ENCODE data around the gene SMNDC1.

The SMNDC1 gene

DNA sequence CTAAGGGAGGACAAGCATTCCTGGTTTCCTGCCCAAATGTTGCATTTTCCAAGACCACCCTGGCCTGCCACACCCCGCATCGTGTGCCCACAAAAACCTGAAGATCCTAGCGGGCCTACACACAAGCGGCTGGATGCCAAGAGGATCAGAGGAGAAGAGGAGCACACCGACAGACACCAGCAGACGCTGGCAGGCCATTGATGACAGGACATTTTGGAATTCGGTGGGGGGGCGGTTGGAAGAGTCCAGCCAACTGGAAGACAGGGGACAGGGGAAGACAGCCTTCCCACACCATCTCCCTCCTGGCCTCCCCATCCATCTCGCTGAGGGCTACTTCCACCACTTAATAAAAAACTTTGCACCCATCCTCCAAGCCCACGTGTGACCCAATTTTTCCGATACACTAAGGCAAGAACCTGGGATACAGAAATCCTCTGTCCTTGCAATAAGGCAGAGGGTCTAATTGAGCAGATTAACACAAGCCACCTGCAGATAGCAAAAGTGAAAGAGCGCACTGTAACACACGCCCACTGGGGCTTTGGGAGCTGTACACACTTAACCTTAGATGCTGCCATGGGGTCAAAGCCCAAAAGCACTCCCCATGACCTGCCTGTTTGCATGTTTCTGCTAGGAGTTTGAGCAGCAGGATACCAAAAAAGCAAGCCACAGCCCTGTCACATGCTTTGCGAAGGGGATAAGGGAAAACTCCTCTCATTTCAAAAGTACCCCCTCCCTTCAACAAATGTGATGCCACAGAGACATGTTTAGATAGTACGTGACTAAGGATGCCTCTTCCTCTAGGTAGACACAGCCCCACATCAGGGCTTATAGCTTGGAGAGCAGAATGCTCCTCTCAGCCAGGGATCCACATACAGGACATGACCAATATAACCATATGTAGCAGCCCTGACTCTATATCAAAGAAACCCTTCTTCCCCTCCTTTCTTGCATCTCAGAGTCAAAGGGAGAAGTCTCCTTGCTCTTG is 13.4 kb upstream of the SMNDC1 start:
- H3K4me3 ChIP-seq (ENCODE audit: low read length): no peak overlapping the region
- TF ChIP-seq ZNF274 (IDR thresholded peaks at IDR 0.05; ENCODE audit: low read depth, low read length): no peak

GRCh38 chr10:110313674-110314073 is 9.0 kb upstream of the SMNDC1 start:
- no peak for TF ChIP-seq ZNF274 (IDR thresholded peaks at IDR 0.05; ENCODE audit: low read depth, low read length)
- H3K4me3 ChIP-seq (ENCODE audit: low read length): no peak overlapping the region

GRCh38 chr10:110312206-110312605 is 7.5 kb upstream of the SMNDC1 start:
- no peak for TF ChIP-seq ZNF274 (IDR thresholded peaks at IDR 0.05; ENCODE audit: low read depth, low read length)

GRCh38 chr10:110311357-110311949 is 6.7 kb upstream of the SMNDC1 start:
- no peak for TF ChIP-seq ZNF274 (IDR thresholded peaks at IDR 0.05; ENCODE audit: low read depth, low read length)
- no peak overlapping the region for H3K4me3 ChIP-seq (ENCODE audit: low read length)

More at GRCh38 chr10:110312206-110312605, 7.5 kb upstream of the SMNDC1 start:
- H3K4me3 ChIP-seq (ENCODE audit: low read length): no peak overlapping the region

DNA sequence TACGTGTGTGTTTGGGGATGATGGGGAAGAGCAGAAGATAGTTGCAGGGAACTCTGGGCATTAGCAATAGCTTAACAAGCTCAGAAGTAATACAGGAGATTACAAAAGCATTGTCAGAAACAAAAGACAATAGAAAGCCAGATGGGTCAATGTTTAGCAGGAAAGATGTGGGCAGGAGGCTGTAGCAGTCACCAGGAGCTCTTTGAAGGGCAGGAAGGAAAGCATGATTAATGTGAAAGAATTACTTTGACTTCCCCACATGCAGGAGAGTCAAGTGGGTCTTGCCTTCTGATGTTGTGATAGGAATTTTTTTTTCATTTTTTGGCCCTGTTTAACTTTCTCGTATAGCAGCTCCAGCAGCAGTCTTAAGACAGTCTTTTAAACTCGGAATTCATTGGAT is 6.0 kb upstream of the SMNDC1 start:
- no peak overlapping the region for H3K4me3 ChIP-seq (ENCODE audit: low read length)
- no peak for TF ChIP-seq ZNF274 (IDR thresholded peaks at IDR 0.05; ENCODE audit: low read depth, low read length)

DNA sequence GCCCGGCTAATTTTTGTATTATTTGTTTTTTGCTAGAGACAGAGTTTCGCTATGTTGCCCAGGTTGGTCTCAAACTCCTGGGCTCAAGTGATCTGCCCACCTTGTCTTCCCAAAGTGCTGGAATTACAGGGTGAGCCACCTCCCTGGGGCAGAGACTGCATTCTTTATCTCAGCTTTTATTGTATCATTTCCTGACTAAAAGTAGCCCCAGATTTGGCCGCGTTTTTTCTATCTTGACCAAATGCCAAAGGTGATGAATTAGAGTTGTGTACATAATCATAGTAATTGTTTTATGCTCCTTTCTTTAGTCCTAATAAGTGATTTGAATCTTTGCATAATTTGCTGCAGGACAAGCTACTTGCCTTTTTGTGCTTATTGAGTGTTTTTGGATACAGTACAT is 3.1 kb upstream of the SMNDC1 start:
- no peak for TF ChIP-seq ZNF274 (IDR thresholded peaks at IDR 0.05; ENCODE audit: low read depth, low read length)
- no peak overlapping the region for H3K4me3 ChIP-seq (ENCODE audit: low read length)

GRCh38 chr10:110306452-110306768 is 1.7 kb upstream of the SMNDC1 start:
- no peak overlapping the region for H3K4me3 ChIP-seq (ENCODE audit: low read length)
- no peak for TF ChIP-seq ZNF274 (IDR thresholded peaks at IDR 0.05; ENCODE audit: low read depth, low read length)

DNA sequence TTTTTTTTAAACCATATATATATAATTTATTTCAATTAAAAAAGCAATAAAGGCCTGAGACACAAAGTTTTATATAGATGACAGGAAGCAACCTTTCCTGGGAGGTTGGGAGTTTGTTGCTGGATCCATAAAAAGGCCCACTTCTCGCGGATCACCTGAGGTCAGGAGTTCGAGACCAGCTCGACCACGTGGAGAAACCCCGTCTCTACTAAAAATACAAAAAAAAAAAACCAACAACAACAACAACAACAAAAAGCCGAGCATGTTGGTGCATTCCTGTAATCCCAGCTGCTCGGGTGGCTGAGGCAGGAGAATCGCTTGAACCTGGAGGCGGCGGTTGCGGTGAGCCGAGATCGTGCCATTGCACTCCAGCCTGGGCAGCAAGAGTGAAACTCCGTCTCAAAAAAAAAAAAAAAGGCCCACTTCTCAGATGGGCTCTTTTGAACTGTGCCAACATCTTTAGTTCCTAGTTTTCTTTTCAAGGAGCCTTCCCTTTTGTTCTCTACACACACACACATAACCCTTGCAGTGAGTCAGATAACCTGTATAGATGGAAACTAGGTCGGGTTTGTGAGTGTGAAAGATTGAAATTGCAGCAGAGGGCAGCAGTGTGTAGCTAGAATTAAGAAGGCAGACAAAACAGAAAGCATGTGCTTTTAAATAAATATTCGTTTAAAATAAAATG is 1.2 kb upstream of the SMNDC1 start:
- no peak overlapping the region for H3K4me3 ChIP-seq (ENCODE audit: low read length)
- no peak for TF ChIP-seq ZNF274 (IDR thresholded peaks at IDR 0.05; ENCODE audit: low read depth, low read length)

DNA sequence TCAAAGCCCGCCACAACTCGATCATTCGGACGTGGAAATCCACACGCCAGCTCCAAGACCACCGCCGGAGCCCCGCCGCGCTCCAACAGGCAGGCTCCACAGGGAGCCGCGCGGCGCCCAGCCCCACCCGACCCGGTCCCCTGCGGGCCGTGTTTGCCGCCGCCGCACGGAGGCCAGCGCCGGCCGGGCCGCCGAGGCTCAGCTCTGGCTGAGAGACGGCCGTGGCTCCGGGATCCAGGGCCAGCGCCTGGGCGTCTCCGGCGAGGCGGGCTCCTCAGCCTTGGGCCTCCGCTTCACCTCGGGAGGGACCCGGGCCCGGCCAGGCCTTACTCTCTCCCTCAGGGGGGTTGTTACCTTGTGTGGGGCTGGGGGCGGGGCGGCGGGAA is 333 bp downstream of the SMNDC1 start:
- H3K4me3 ChIP-seq (ENCODE audit: low read length): peak overlapping the region; percentile 76
- no peak for TF ChIP-seq ZNF274 (IDR thresholded peaks at IDR 0.05; ENCODE audit: low read depth, low read length)

- TF ChIP-seq ZNF274 (IDR thresholded peaks at IDR 0.05; ENCODE audit: low read depth, low read length): no peak
- peak overlapping the region; percentile 76 for H3K4me3 ChIP-seq (ENCODE audit: low read length)
Observed at GRCh38 chr10:110303681-110304080, 1.0 kb downstream of the SMNDC1 start.

GRCh38 chr10:110300486-110300986 is 4.2 kb downstream of the SMNDC1 start:
- TF ChIP-seq ZNF274 (IDR thresholded peaks at IDR 0.05; ENCODE audit: low read depth, low read length): no peak

DNA sequence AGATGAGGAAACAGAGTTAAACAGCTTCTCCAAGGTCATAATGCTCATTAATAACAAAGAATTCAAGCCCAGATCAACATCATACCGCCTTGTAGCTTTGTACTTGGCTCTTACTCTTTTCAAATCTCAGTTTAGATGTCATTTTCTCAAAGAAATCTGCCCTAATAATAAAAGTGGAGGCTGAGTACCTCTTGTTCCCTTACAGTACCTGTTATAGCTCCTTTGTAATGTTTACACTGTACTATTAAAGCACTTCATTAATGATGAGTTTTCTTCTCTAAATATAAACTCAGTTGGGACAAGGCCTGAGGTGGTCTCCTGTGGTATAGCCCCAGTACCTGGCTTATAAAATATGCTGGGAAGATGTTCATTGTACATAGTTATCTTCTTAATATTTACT is 7.8 kb downstream of the SMNDC1 start:
- TF ChIP-seq ZNF274 (IDR thresholded peaks at IDR 0.05; ENCODE audit: low read depth, low read length): no peak
- H3K4me3 ChIP-seq (ENCODE audit: low read length): no peak overlapping the region

More at GRCh38 chr10:110300486-110300986, 4.2 kb downstream of the SMNDC1 start:
- no peak overlapping the region for H3K4me3 ChIP-seq (ENCODE audit: low read length)

DNA sequence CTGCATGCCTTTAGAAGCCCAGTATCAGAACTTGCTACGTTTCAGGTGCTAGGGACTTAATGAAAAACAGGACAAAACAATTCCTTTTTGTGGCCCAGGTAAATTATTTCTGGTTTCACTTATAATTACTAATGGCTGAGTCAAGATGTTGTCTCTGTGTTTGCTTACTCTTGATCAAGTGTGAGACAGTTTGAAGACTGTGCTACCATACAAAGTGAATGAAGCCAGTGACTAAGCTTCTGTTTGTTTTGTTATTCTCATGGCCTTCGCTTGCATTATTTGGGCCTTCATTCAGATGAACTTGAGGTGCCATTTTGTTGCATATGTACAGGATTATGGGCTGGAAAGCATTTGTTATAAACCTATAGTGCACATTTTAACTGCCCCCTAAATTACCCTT is 17.9 kb downstream of the SMNDC1 start:
- H3K4me3 ChIP-seq (ENCODE audit: low read length): no peak overlapping the region
- TF ChIP-seq ZNF274 (IDR thresholded peaks at IDR 0.05; ENCODE audit: low read depth, low read length): no peak

DNA sequence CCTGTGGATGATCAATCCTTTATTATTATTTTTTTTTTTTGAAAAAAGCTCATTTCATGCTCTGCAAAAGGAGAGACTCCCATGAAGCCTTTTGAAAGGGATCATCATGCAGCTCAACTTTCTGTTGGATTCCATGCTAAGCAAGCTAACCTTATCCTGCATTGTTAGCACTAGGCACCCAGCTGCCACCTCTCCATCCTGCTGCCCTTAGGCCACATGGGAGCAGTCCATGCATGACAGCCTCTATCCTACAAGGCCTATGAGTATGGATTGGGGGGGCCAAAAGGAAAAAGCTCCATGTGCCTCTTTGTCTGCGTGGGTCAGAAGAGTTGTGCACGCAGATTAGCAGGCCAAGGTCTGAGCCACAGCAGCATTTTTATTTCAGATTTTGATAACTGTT is 19.2 kb downstream of the SMNDC1 start:
- no peak for TF ChIP-seq ZNF274 (IDR thresholded peaks at IDR 0.05; ENCODE audit: low read depth, low read length)
- H3K4me3 ChIP-seq (ENCODE audit: low read length): no peak overlapping the region
